Dedifferentiated amniotic fluid mesenchymal stem cell (primary cell): Measurements from ENCODE around the gene ZNF132.
"Not testable (repeated sequence)": the region's sequence is repeated elsewhere in the genome, so short reads cannot be mapped to it uniquely, and the experiment has no call there.

Experiments used
- DNase-seq: peaks from one replicate; pipeline ENCODE4 v3.0.0-alpha.2; 2016; ENCODE audit errors: extremely low spot score

Gene ZNF132

GRCh38 chr19:58439576-58440554, at the start of gene ZNF132:
Gene ZNF132, minus strand, starts transcription at chr19:58440153. Its CDS starts 332 bp downstream, at chr19:58439821.
- DNase-seq = peak; percentile 99

- not testable (repeated sequence) for DNase-seq
Measured at GRCh38 chr19:58484349-58484748, 44.4 kb upstream of the ZNF132 start.

DNA sequence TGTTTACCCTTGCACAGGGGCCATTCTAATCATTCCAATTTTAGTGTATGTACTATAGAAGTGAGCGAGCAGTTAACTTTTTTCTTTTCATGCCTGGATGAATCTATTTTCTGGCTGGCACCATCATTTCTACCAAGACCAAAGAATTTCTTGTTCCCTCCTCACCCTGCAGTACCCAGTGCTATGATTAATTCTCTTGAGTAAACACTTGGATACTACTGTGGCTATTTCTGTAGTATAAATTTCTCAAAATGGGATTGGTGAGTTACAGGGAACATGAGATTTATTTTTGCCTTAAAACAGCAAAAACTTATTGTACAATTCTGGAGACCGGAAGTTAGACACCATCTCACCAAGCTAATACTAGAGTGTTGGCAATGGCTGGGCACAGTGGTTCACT, 43.8 kb upstream of the ZNF132 start:
- no peak for DNase-seq

DNA sequence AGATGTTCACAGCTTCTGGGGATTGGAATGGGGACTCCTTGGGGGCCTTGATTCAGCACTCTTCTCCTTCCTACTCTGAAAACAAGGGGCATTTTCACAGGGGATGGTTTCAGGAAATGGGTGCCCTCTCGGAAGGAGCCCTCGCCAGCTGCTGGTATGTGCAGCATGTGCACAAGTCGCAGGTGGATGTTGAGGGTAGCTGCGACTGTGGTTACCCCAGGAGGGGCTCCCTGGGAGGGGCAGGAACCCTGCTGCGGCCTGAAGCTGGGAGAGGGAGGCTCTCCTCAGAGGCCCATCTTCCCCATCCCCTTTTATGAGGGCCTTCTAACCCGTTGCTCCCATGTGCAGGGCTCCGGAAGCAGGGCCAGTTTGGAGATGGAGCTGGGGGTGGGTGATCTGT, 42.4 kb upstream of the ZNF132 start:
- DNase-seq = no peak

- DNase-seq = no peak
Measured at GRCh38 chr19:58480831-58481230, 40.9 kb upstream of the ZNF132 start.

DNA sequence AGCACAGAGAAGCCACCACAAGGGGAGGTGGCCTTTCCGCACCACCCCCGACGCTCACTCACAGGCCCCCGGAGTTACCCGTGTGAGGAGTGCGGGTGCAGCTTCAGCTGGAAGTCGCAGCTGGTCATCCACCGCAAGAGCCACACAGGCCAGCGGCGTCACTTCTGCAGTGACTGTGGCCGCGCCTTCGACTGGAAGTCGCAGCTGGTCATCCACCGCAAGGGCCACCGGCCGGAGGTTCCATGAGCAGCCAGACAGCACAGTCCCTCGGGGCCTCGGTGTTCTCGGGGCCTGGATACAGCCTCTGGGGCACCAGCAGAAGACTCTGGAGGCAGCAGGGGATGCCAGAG, 40.5 kb upstream of the ZNF132 start:
- DNase-seq = no peak

DNA sequence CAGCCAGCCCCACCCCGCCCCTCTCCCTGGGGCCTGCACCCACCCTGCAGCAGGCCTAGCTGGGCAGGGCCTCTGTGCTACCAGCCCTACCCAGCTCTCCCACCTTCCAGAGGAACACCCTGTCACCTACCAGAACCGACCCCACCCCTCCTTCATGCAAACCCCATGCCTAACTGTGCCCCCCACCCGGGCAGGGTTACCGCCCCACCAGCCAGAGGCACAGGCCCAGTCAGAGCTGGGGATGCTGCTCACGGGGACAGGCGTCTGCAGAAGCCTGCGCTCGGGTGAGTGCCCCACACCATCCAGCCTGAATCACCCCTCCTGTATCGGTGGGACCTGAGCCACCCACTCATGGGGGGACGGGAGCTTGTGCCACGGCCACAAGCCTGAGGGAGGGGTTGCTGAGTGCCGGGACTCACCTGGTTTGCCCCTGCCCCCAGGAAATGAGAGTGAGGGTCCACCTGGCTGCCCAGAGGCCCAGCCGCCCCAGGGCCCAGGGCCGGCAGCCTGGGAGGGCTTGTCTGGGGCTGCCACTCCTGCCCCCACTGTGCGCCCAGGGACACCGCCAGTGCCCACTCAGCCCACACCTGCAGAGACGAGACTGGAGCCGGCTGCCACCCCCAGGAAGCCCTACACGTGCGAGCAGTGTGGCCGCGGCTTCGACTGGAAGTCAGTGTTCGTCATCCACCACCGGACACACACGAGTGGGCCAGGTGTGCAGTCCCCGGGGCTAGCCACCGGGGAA, 40.0 kb upstream of the ZNF132 start:
- no peak for DNase-seq

DNA sequence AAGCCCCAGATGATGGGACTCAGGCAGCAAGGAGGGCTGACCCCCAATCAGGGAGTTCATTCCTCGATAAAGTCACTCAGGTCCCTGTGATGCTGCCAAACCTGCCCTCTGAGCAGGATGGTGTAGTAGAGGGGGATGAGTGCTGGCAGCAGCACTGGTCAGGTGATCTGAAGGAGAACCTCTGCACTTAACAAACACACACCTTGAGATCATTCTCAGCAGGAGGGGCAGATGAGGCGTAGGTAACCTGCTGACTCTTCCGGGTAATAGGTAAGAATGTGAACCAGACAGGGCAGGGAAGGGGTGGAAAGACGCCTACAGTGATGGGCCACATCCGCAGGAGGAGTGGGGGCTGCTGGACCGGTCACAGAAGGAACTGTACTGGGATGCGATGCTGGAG, 39.4 kb upstream of the ZNF132 start:
- DNase-seq = no peak

GRCh38 chr19:58477871-58478270, 37.9 kb upstream of the ZNF132 start:
- DNase-seq = no peak

DNA sequence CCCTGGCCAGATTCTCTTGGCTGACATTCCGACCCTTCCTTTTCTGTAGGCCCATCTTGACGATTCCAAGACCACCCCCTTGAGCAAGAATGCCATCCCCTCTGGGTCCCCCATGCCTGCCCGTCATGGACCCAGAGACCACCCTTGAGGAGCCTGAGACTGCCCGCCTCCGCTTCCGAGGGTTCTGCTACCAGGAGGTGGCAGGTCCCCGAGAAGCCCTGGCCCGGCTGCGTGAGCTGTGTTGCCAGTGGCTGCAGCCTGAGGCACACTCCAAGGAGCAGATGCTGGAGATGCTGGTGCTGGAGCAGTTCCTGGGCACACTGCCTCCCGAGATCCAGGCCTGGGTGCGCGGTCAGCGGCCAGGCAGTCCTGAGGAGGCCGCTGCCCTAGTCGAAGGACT, 37.2 kb upstream of the ZNF132 start:
- no peak for DNase-seq

GRCh38 chr19:58476498-58477015, 36.6 kb upstream of the ZNF132 start:
- DNase-seq = no peak

- peak; percentile 86 for DNase-seq
Measured at GRCh38 chr19:58475714-58476497, 36.0 kb upstream of the ZNF132 start, which contains the start of gene ZNF446. Gene ZNF446, plus strand, starts transcription at chr19:58476352. Its CDS starts 867 bp downstream, at chr19:58477219.

DNA sequence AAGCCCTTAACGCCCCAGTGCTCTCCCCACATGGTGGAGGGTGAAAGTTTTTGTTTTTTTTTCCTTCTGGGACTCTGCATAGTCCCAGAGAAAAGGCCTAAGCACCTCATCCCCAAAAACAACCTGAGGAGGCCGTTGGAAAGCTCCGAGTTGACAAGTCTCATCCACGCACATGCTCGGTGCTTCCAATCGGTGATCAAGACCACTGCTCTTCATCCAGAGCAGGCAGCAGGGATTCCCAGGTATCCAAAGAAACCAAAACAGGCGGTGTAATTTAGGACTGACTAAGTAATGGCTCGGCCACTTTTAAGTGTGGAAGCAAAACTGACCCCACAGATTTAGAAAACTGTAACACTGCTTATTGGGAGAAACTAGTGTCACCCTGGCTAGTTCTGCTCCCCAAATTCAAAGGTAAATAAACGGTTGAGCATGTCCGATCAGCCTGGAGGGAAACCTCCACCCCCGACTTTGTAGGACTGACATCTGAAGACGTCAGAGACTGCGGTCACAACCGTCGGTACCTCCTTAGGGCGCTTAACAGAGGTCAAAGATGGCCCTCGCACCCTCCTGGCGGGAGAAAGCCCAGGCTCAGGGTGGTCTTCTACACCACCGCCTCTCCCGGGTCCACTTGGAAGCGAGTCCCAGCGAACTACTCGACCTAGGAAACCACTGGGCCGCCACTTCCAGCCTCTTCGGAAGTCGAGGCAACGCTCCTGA, 35.2 kb upstream of the ZNF132 start:
- DNase-seq = no peak

DNA sequence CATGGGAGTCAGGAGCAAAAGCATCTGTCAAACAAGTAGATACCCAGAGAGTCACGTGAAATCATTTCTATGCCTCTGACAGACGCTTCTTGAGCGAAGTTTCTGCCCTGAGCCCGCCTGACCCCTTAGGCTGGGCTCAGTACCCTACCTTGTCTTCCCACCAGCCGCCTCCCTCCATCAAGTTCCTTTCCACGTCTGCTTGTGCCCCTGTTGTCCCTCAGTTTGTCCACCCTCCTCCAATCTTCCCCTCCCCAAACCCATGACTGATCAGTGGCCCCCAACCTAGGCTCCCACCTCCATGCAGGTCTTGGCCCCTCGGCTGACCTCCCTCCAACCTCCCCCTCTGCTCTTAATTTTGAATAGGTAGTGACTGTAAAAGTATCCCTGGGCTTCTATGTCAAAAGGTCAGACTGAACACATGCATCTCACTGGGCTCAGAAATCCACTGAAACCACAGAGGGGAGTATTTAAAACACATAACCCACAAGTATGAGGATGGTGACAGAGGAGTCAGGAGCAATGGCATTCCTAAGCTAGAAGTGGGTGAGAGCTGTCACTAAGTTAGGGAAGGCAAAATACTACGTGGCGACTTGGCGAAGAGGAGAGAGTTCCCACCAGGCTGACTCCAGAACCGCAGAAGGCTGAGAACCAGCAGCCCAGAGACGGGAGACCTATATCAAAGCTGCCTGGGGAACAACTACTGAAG, 34.5 kb upstream of the ZNF132 start:
- DNase-seq = no peak

DNA sequence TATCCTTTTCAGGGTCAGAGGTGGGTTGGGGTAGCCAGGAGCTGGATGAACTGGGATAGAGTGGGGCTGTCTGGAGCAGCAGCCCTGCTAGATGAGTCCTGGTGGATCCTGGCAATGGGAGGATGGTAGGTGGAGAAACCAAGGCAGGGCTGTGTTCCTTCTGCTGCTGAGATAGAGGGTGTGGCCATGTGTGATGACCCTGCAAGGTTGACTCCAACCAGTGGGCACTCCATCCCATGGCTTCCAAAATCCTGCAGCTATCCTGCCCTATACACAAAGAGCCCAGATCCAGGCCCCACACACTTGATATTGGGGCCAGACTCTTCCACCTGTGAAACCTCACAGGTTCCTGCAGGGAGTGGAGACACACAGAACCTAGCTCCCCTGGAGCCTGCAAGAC, 33.8 kb upstream of the ZNF132 start:
- no peak for DNase-seq

- no peak for DNase-seq
Measured at GRCh38 chr19:58471736-58472135, 31.8 kb upstream of the ZNF132 start.

- not testable (repeated sequence) for DNase-seq
Measured at GRCh38 chr19:58470837-58471543, 31.0 kb upstream of the ZNF132 start.

GRCh38 chr19:58469241-58470013, 29.5 kb upstream of the ZNF132 start:
- no peak for DNase-seq

DNA sequence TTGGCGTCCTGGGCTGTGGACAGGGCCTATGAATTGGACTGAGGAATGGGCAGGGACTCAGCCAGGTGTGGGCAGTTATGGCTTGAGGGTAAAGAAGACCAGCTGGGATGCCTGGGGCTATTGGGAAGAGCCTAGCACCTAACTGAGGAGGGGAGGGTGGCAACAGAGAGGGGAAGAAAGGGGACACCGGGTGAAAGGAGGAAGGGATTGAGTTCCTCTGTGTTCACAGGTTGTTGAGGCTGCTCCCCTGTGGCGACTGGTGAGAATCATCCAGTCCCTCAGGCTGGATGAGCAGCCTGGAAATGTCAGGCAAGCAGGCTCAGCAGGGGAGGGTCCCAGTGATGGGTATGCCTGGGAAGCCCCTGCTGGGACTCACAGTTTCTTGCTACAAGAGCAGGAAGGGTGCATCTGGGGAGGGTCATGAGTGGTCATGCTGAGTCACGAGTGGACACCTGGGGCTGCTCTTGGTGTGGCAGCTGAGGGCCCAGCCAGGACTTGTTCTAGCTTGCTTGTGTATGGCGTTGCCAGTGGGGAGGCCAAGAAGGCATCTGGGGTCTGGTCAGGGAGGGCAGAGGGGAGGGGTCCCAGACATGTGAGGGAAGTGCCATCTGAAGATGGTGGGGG, 28.4 kb upstream of the ZNF132 start:
- DNase-seq = no peak
